HUES48 (cell line): Measurements from ENCODE around the gene CDPF1.

Source experiments
- H3K27ac ChIP-seq: one replicate; pipeline ENCODE4 v1.7.0; 2013; ENCODE audit warnings: low read depth, low read length, inconsistent platforms
- H3K27me3 ChIP-seq: 2 replicates; pipeline ENCODE4 v1.6.1; 2013; ENCODE audit warnings: mild to moderate bottlenecking, low read length; ENCODE audit not compliant: control insufficient read depth, insufficient read depth
- H3K36me3 ChIP-seq: 2 replicates; pipeline ENCODE4 v1.6.1; 2013; ENCODE audit warnings: low read length; ENCODE audit not compliant: control insufficient read depth, insufficient read depth
- H3K4me1 ChIP-seq: 2 replicates; pipeline ENCODE4 v1.6.1; 2013; ENCODE audit warnings: mild to moderate bottlenecking, low read length; ENCODE audit not compliant: control insufficient read depth, insufficient read depth
- H3K4me3 ChIP-seq: 2 replicates; pipeline ENCODE4 v1.5.1; 2013; ENCODE audit warnings: mild to moderate bottlenecking, low read depth, low read length
- H3K9ac ChIP-seq: 2 replicates; pipeline ENCODE4 v1.6.1; 2013; ENCODE audit warnings: mild to moderate bottlenecking, low read depth, low read length, moderate library complexity
- H3K9me3 ChIP-seq: 2 replicates; pipeline ENCODE4 v1.6.1; 2013; ENCODE audit warnings: low read length; ENCODE audit not compliant: control insufficient read depth, insufficient read depth

Gene CDPF1

GRCh38 chr22:46238541-46238940 is 11.6 kb downstream of the CDPF1 start:
- Histone ChIP-seq H3K4me3 (no peak overlapping the region), H3K4me1 (no peaks in the 10 kb centered on the region), H3K9me3 (no peaks in the 10 kb centered on the region), H3K27ac (no peak overlapping the region), H3K27me3 (no peaks in the 10 kb centered on the region), H3K9ac (no peak overlapping the region), H3K36me3 (no peaks in the 10 kb centered on the region)

- H3K27ac ChIP-seq = no peak overlapping the region
- no peak overlapping the region for H3K9ac ChIP-seq
- no peaks in the 10 kb centered on the region for H3K4me1 ChIP-seq
- H3K27me3 ChIP-seq = no peaks in the 10 kb centered on the region
- H3K36me3 ChIP-seq = no peaks in the 10 kb centered on the region
- H3K4me3 ChIP-seq = no peak overlapping the region
- no peaks in the 10 kb centered on the region for H3K9me3 ChIP-seq
Measured at GRCh38 chr22:46237453-46238124, 12.5 kb downstream of the CDPF1 start.

GRCh38 chr22:46234969-46235368 is 15.1 kb downstream of the CDPF1 start:
- H3K36me3 ChIP-seq = no peaks in the 10 kb centered on the region
- H3K9me3 ChIP-seq = no peaks in the 10 kb centered on the region
- no peak overlapping the region for H3K4me3 ChIP-seq
- H3K9ac ChIP-seq = no peak overlapping the region
- no peaks in the 10 kb centered on the region for H3K27me3 ChIP-seq
- H3K4me1 ChIP-seq = no peaks in the 10 kb centered on the region
- H3K27ac ChIP-seq = no peak overlapping the region

- Histone ChIP-seq H3K4me1 (no peaks in the 10 kb centered on the region), H3K27me3 (no peaks in the 10 kb centered on the region), H3K36me3 (no peaks in the 10 kb centered on the region), H3K9ac (no peak overlapping the region), H3K4me3 (no peak overlapping the region), H3K9me3 (no peaks in the 10 kb centered on the region), H3K27ac (no peak overlapping the region)
Measured at GRCh38 chr22:46233231-46233630, 16.9 kb downstream of the CDPF1 start.

GRCh38 chr22:46230262-46230901 is 19.7 kb downstream of the CDPF1 start:
- Histone ChIP-seq H3K9ac (no peak overlapping the region), H3K4me1 (no peaks in the 10 kb centered on the region), H3K4me3 (no peak overlapping the region), H3K27ac (no peak overlapping the region), H3K27me3 (no peaks in the 10 kb centered on the region), H3K36me3 (no peaks in the 10 kb centered on the region), H3K9me3 (no peaks in the 10 kb centered on the region)

GRCh38 chr22:46229701-46230100 is 20.4 kb downstream of the CDPF1 start:
- Histone ChIP-seq H3K27ac (no peak overlapping the region), H3K4me1 (no peaks in the 10 kb centered on the region), H3K36me3 (no peaks in the 10 kb centered on the region), H3K9ac (no peak overlapping the region), H3K9me3 (no peaks in the 10 kb centered on the region), H3K27me3 (no peaks in the 10 kb centered on the region), H3K4me3 (no peak overlapping the region)

GRCh38 chr22:46226577-46226976 is 23.5 kb downstream of the CDPF1 start:
- Histone ChIP-seq H3K36me3 (no peaks in the 10 kb centered on the region), H3K27ac (no peak overlapping the region), H3K4me3 (no peak overlapping the region), H3K9ac (no peak overlapping the region), H3K9me3 (no peaks in the 10 kb centered on the region), H3K27me3 (no peaks in the 10 kb centered on the region), H3K4me1 (no peaks in the 10 kb centered on the region)

GRCh38 chr22:46225631-46226030 is 24.5 kb downstream of the CDPF1 start:
- Histone ChIP-seq H3K4me1 (no peaks in the 10 kb centered on the region), H3K27ac (no peak overlapping the region), H3K36me3 (no peaks in the 10 kb centered on the region), H3K4me3 (no peak overlapping the region), H3K9me3 (no peaks in the 10 kb centered on the region), H3K9ac (no peak overlapping the region), H3K27me3 (no peaks in the 10 kb centered on the region)

- H3K27me3 ChIP-seq = no peaks in the 10 kb centered on the region
- no peak overlapping the region for H3K4me3 ChIP-seq
- H3K9me3 ChIP-seq = no peaks in the 10 kb centered on the region
- H3K36me3 ChIP-seq = no peaks in the 10 kb centered on the region
- no peaks in the 10 kb centered on the region for H3K4me1 ChIP-seq
- no peak overlapping the region for H3K27ac ChIP-seq
- H3K9ac ChIP-seq = no peak overlapping the region
Measured at GRCh38 chr22:46224898-46225290, 25.2 kb downstream of the CDPF1 start.

GRCh38 chr22:46224044-46224897 is 25.8 kb downstream of the CDPF1 start:
- Histone ChIP-seq H3K27me3 (no peaks in the 10 kb centered on the region), H3K27ac (no peak overlapping the region), H3K4me3 (no peak overlapping the region), H3K36me3 (no peaks in the 10 kb centered on the region), H3K4me1 (no peaks in the 10 kb centered on the region), H3K9ac (no peak overlapping the region), H3K9me3 (no peaks in the 10 kb centered on the region)

GRCh38 chr22:46220921-46221320 is 29.2 kb downstream of the CDPF1 start:
- Histone ChIP-seq H3K27me3 (no peaks in the 10 kb centered on the region), H3K4me1 (no peaks in the 10 kb centered on the region), H3K4me3 (no peak overlapping the region), H3K9ac (no peak overlapping the region), H3K27ac (no peak overlapping the region), H3K36me3 (no peaks in the 10 kb centered on the region), H3K9me3 (no peaks in the 10 kb centered on the region)
